OCI-LY3 (cell line): ENCODE data around the gene BMP2K.

ENCODE experiments used
- EZH2phosphoT487 ChIP-seq: fragments of 200-600 bp; shearing (Covaris generic); IDR thresholded peaks from 2 replicates; pipeline ENCODE4 v1.6.1; 2018; ENCODE audit warnings: antibody characterized with exemption, mixed run types, low read depth
- TF ChIP-seq, protein P1 (sequence below): fragments of 200-600, 300-600 bp; sonication (generic); IDR thresholded peaks from 2 replicates; pipeline ENCODE4 v1.5.1; 2014; ENCODE audit warnings: antibody characterized with exemption, low read length, low read depth

DNA sequence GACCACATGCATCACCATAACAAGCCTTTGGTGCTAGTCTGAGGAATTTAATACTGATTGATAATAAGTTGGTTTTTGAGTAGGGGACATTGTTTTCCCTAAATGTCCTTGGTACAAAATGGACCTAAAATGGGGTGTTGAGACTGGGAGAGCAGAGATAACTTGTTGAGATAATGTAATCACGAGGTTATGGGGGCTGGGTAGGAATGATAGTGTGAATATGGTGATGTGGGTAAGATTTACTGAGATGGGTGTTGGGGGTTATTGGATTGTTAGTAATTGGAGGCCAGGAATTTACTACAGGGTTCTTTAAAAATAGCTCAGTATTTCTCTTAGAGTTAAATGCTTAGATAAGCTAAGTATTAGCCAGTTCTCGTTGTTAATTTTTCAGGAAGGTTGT, 3.9 kb downstream of the BMP2K start:
- TF ChIP-seq, protein P1, sequence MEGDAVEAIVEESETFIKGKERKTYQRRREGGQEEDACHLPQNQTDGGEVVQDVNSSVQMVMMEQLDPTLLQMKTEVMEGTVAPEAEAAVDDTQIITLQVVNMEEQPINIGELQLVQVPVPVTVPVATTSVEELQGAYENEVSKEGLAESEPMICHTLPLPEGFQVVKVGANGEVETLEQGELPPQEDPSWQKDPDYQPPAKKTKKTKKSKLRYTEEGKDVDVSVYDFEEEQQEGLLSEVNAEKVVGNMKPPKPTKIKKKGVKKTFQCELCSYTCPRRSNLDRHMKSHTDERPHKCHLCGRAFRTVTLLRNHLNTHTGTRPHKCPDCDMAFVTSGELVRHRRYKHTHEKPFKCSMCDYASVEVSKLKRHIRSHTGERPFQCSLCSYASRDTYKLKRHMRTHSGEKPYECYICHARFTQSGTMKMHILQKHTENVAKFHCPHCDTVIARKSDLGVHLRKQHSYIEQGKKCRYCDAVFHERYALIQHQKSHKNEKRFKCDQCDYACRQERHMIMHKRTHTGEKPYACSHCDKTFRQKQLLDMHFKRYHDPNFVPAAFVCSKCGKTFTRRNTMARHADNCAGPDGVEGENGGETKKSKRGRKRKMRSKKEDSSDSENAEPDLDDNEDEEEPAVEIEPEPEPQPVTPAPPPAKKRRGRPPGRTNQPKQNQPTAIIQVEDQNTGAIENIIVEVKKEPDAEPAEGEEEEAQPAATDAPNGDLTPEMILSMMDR: no peak
- no peak for TF ChIP-seq EZH2phosphoT487
